ENCODE results near the gene WNT8B. TPM values are rescaled to one million over a fixed set of nuclear protein-coding genes. Genes with fewer than 3 reads are reported as not detected.

WNT8B gene
- total and polyA plus RNA-seq, 9 of the 15 experiments (the other 6 are each of a cell fraction or from before 2014, with no cell fraction given): not detected

Other genes with a start within 250 kb of the WNT8B start
Only the 7 nearest of the 8 such genes appear.
- gene CWF19L1, start 195.4 kb upstream of the WNT8B start, total RNA-seq (2014; rRNA removed): 24.8 and 25.3 TPM in 2 replicates
- 36.2 and 38.8 TPM in 2 replicates for gene CWF19L1, start 195.4 kb upstream of the WNT8B start, total RNA-seq (2014; rRNA removed; fragmentation: Illumina TruSeq; extraction: Trizol)
- 32.3 and 32.6 TPM in 2 replicates for gene CWF19L1, start 195.4 kb upstream of the WNT8B start, total RNA-seq (2015; rRNA removed; fragmentation: Illumina TruSeq; extraction: Trizol)
- gene CWF19L1, start 195.4 kb upstream of the WNT8B start, total RNA-seq (2021): 30.9 and 33.6 TPM in 2 replicates
- 23.1 and 27.2 TPM in 2 replicates for gene CWF19L1, start 195.4 kb upstream of the WNT8B start, polyA plus RNA-seq (2011; rRNA removed)
- gene CWF19L1, start 195.4 kb upstream of the WNT8B start, polyA plus RNA-seq (2014; fragmentation: Illumina TruSeq; extraction: Trizol): 23.5 and 28.0 TPM in 2 replicates
- gene CWF19L1, start 195.4 kb upstream of the WNT8B start, polyA plus RNA-seq (2014; fragmentation: Nextera tagmentation; extraction: Ambion mirVana): 10 to 100 TPM; 41.9 to 49.9 TPM
- gene CWF19L1, start 195.4 kb upstream of the WNT8B start, polyA plus RNA-seq (2014; rRNA removed): 19.5 and 20.0 TPM in 2 replicates
- 34.7 and 40.1 TPM in 2 replicates for gene BLOC1S2, start 176.3 kb upstream of the WNT8B start, total RNA-seq (2014; rRNA removed)
- 38.0 and 43.0 TPM in 2 replicates for gene BLOC1S2, start 176.3 kb upstream of the WNT8B start, total RNA-seq (2014; rRNA removed; fragmentation: Illumina TruSeq; extraction: Trizol)
- 34.1 and 34.9 TPM in 2 replicates for gene BLOC1S2, start 176.3 kb upstream of the WNT8B start, total RNA-seq (2015; rRNA removed; fragmentation: Illumina TruSeq; extraction: Trizol)
- gene BLOC1S2, start 176.3 kb upstream of the WNT8B start, total RNA-seq (2021): 28.7 and 29.5 TPM in 2 replicates
- 21.8 and 34.8 TPM in 2 replicates for gene BLOC1S2, start 176.3 kb upstream of the WNT8B start, polyA plus RNA-seq (2011; rRNA removed)
- 30.2 and 31.6 TPM in 2 replicates for gene BLOC1S2, start 176.3 kb upstream of the WNT8B start, polyA plus RNA-seq (2014; fragmentation: Illumina TruSeq; extraction: Trizol)
- 10 to 100 TPM; 41.9 to 45.8 TPM for gene BLOC1S2, start 176.3 kb upstream of the WNT8B start, polyA plus RNA-seq (2014; fragmentation: Nextera tagmentation; extraction: Ambion mirVana)
- 40.0 and 41.7 TPM in 2 replicates for gene BLOC1S2, start 176.3 kb upstream of the WNT8B start, polyA plus RNA-seq (2014; rRNA removed)
- gene PKD2L1, start 132.8 kb upstream of the WNT8B start, total RNA-seq (2014; rRNA removed): not detected in 2 replicates
- gene PKD2L1, start 132.8 kb upstream of the WNT8B start, total RNA-seq (2014; rRNA removed; fragmentation: Illumina TruSeq; extraction: Trizol): not detected in 2 replicates
- gene PKD2L1, start 132.8 kb upstream of the WNT8B start, total RNA-seq (2015; rRNA removed; fragmentation: Illumina TruSeq; extraction: Trizol): not detected in 2 replicates
- not detected in 2 replicates for gene PKD2L1, start 132.8 kb upstream of the WNT8B start, total RNA-seq (2021)
- not detected in 2 replicates for gene PKD2L1, start 132.8 kb upstream of the WNT8B start, polyA plus RNA-seq (2011; rRNA removed)
- not detected in 2 replicates for gene PKD2L1, start 132.8 kb upstream of the WNT8B start, polyA plus RNA-seq (2014; fragmentation: Illumina TruSeq; extraction: Trizol)
- gene PKD2L1, start 132.8 kb upstream of the WNT8B start, polyA plus RNA-seq (2014; fragmentation: Nextera tagmentation; extraction: Ambion mirVana): not detected
- gene PKD2L1, start 132.8 kb upstream of the WNT8B start, polyA plus RNA-seq (2014; rRNA removed): not detected in 2 replicates
- gene SCD, start 115.8 kb upstream of the WNT8B start, total RNA-seq (2014; rRNA removed): 114 and 153 TPM in 2 replicates
- 156 and 167 TPM in 2 replicates for gene SCD, start 115.8 kb upstream of the WNT8B start, total RNA-seq (2014; rRNA removed; fragmentation: Illumina TruSeq; extraction: Trizol)
- gene SCD, start 115.8 kb upstream of the WNT8B start, total RNA-seq (2015; rRNA removed; fragmentation: Illumina TruSeq; extraction: Trizol): 159 and 165 TPM in 2 replicates
- gene SCD, start 115.8 kb upstream of the WNT8B start, total RNA-seq (2021): 278 and 287 TPM in 2 replicates
- gene SCD, start 115.8 kb upstream of the WNT8B start, polyA plus RNA-seq (2011; rRNA removed): 486 and 648 TPM in 2 replicates
- 279 and 309 TPM in 2 replicates for gene SCD, start 115.8 kb upstream of the WNT8B start, polyA plus RNA-seq (2014; fragmentation: Illumina TruSeq; extraction: Trizol)
- 100 to 1,000 TPM; 188 to 258 TPM for gene SCD, start 115.8 kb upstream of the WNT8B start, polyA plus RNA-seq (2014; fragmentation: Nextera tagmentation; extraction: Ambion mirVana)
- 166 and 184 TPM in 2 replicates for gene SCD, start 115.8 kb upstream of the WNT8B start, polyA plus RNA-seq (2014; rRNA removed)
- gene SEC31B, start 56.9 kb downstream of the WNT8B start, total RNA-seq (2014; rRNA removed): 0.91 and 1.3 TPM in 2 replicates
- 1.5 and 1.6 TPM in 2 replicates for gene SEC31B, start 56.9 kb downstream of the WNT8B start, total RNA-seq (2014; rRNA removed; fragmentation: Illumina TruSeq; extraction: Trizol)
- gene SEC31B, start 56.9 kb downstream of the WNT8B start, total RNA-seq (2015; rRNA removed; fragmentation: Illumina TruSeq; extraction: Trizol): 1.2 and 1.5 TPM in 2 replicates
- gene SEC31B, start 56.9 kb downstream of the WNT8B start, total RNA-seq (2021): 4.2 and 4.6 TPM in 2 replicates
- gene SEC31B, start 56.9 kb downstream of the WNT8B start, polyA plus RNA-seq (2011; rRNA removed): 7.0 and 14.6 TPM in 2 replicates
- 3.4 and 5.1 TPM in 2 replicates for gene SEC31B, start 56.9 kb downstream of the WNT8B start, polyA plus RNA-seq (2014; fragmentation: Illumina TruSeq; extraction: Trizol)
- gene SEC31B, start 56.9 kb downstream of the WNT8B start, polyA plus RNA-seq (2014; fragmentation: Nextera tagmentation; extraction: Ambion mirVana): 1 to 10 TPM; 1.2 to 2.4 TPM
- gene SEC31B, start 56.9 kb downstream of the WNT8B start, polyA plus RNA-seq (2014; rRNA removed): 5.9 and 7.2 TPM in 2 replicates
- gene NDUFB8, start 66.9 kb downstream of the WNT8B start, total RNA-seq (2014; rRNA removed): 262 and 285 TPM in 2 replicates
- 129 and 131 TPM in 2 replicates for gene NDUFB8, start 66.9 kb downstream of the WNT8B start, total RNA-seq (2014; rRNA removed; fragmentation: Illumina TruSeq; extraction: Trizol)
- 188 and 199 TPM in 2 replicates for gene NDUFB8, start 66.9 kb downstream of the WNT8B start, total RNA-seq (2015; rRNA removed; fragmentation: Illumina TruSeq; extraction: Trizol)
- 146 and 154 TPM in 2 replicates for gene NDUFB8, start 66.9 kb downstream of the WNT8B start, total RNA-seq (2021)
- gene NDUFB8, start 66.9 kb downstream of the WNT8B start, polyA plus RNA-seq (2011; rRNA removed): 176 and 195 TPM in 2 replicates
- gene NDUFB8, start 66.9 kb downstream of the WNT8B start, polyA plus RNA-seq (2014; fragmentation: Illumina TruSeq; extraction: Trizol): 149 and 201 TPM in 2 replicates
- 100 to 1,000 TPM; 307 to 360 TPM for gene NDUFB8, start 66.9 kb downstream of the WNT8B start, polyA plus RNA-seq (2014; fragmentation: Nextera tagmentation; extraction: Ambion mirVana)
- gene NDUFB8, start 66.9 kb downstream of the WNT8B start, polyA plus RNA-seq (2014; rRNA removed): 307 and 321 TPM in 2 replicates
- gene HIF1AN, start 72.9 kb downstream of the WNT8B start, total RNA-seq (2014; rRNA removed): 3.1 and 3.8 TPM in 2 replicates
- gene HIF1AN, start 72.9 kb downstream of the WNT8B start, total RNA-seq (2014; rRNA removed; fragmentation: Illumina TruSeq; extraction: Trizol): 11.1 and 14.1 TPM in 2 replicates
- 10.6 and 11.6 TPM in 2 replicates for gene HIF1AN, start 72.9 kb downstream of the WNT8B start, total RNA-seq (2015; rRNA removed; fragmentation: Illumina TruSeq; extraction: Trizol)
- gene HIF1AN, start 72.9 kb downstream of the WNT8B start, total RNA-seq (2021): 16.8 and 19.1 TPM in 2 replicates
- gene HIF1AN, start 72.9 kb downstream of the WNT8B start, polyA plus RNA-seq (2011; rRNA removed): 5.1 and 8.5 TPM in 2 replicates
- gene HIF1AN, start 72.9 kb downstream of the WNT8B start, polyA plus RNA-seq (2014; fragmentation: Illumina TruSeq; extraction: Trizol): 6.7 and 7.1 TPM in 2 replicates
- gene HIF1AN, start 72.9 kb downstream of the WNT8B start, polyA plus RNA-seq (2014; fragmentation: Nextera tagmentation; extraction: Ambion mirVana): 1 to 10 TPM; 1.2 to 1.7 TPM
- gene HIF1AN, start 72.9 kb downstream of the WNT8B start, polyA plus RNA-seq (2014; rRNA removed): 4.3 and 6.9 TPM in 2 replicates